Gastroesophageal sphincter (tissue), 4 donors: ENCODE measurements around the gene BCCIP. TPM values are rescaled to one million over a fixed set of nuclear protein-coding genes. Genes with fewer than 3 reads are reported as not detected.

Experiments used
- ATAC-seq: fragments of 150-250 bp; one replicate; pipeline ENCODE4 v1.9.1; 2016; ENCODE audit warnings: mild to moderate bottlenecking, moderate library complexity
- H3K27ac ChIP-seq, 4 donors: fragments of 200-600 bp; sonication (generic) in 3 of 4; 1 replicate in 3 of 4; 2 replicates in 1 of 4; pipeline ENCODE4 v1.5.1; 2016 to 2019
- H3K27me3 ChIP-seq: fragments of 200-600 bp; sonication (generic); one replicate; pipeline ENCODE4 v1.5.1; 2019
- H3K36me3 ChIP-seq, 2 donors: fragments of 200-600 bp; sonication (generic); one replicate each; pipeline ENCODE4 v1.5.1; 2019; ENCODE audit warnings: control low read depth in 1 of 2
- H3K4me1 ChIP-seq, 3 donors: fragments of 200-600 bp; sonication (generic); 1 replicate in 2 of 3; 2 replicates in 1 of 3; pipeline ENCODE4 v1.5.1; 2016 to 2019; ENCODE audit warnings: control low read depth in 2 of 3
- H3K4me3 ChIP-seq, 2 donors: fragments of 200-600 bp; sonication (generic); one replicate each; pipeline ENCODE4 v1.5.1; 2019; ENCODE audit warnings: mild to moderate bottlenecking in 1 of 2, moderate library complexity in 1 of 2
- H3K9me3 ChIP-seq, 3 donors: fragments of 200-600 bp; sonication (generic); one replicate each; pipeline ENCODE4 v1.5.1; 2017 to 2019; ENCODE audit warnings: control low read depth in 2 of 3
- EP300 ChIP-seq: sonication (generic); formaldehyde crosslinking; IDR thresholded peaks from one replicate; pipeline ENCODE4 v1.6.1; 2017; ENCODE audit warnings: antibody characterized with exemption, mild to moderate bottlenecking
- POLR2A ChIP-seq, 2 donors: fragments of 450-650 bp; IDR thresholded peaks; one replicate each; pipeline ENCODE4 v1.6.1; 2017; ENCODE audit warnings: antibody characterized with exemption in 2 of 2, mild to moderate bottlenecking in 2 of 2, moderate library complexity in 1 of 2
- POLR2AphosphoS5 ChIP-seq: sonication (generic); formaldehyde crosslinking; IDR thresholded peaks from one replicate; pipeline ENCODE4 v1.6.1; 2017; ENCODE audit warnings: antibody characterized with exemption
- WGBS, 2 donors: methylation state at CpG; one replicate each; pipeline ENCODE4 v1.1.5; 2018; ENCODE audit warnings: low coverage in 1 of 2; 5-methylcytosine and 5-hydroxymethylcytosine counted together
- total RNA-seq, 4 donors: library from RNA; depleted of rRNA; stranded (reverse); fragments of >200 nt; gene quantifications; one replicate each; pipeline ENCODE4 v1.1.0, GENCODE V29; 2016
- TF ChIP-seq, protein P1 (sequence below), 4 experiments: fragments of 200-600 bp in 2 of 4; fragments of 450-650 bp in 2 of 4; sonication (generic) in 1 of 4; IDR thresholded peaks; one replicate each; pipeline ENCODE4 v1.5.1; 2017 to 2019; ENCODE audit warnings: antibody characterized with exemption in 4 of 4, mild to moderate bottlenecking in 2 of 4, moderate library complexity in 2 of 4

The BCCIP gene
- 10 to 100 TPM; 38.6 to 59.2 (median 50.3) TPM for total RNA-seq

- 0 to 1% methylated on average over 18 to 23 of the region's 74 CpGs for WGBS, 2 donors
- H3K27ac ChIP-seq = peak within 1 kb of the TSS; percentile 48 to 91 (median 86)
- ATAC-seq = peak; percentile 96
- H3K4me1 ChIP-seq = peaks cover 0 to 48% (median 25%) of the 10 kb centered on the region in 3 donors
- no peaks in the 10 kb centered on the region for H3K9me3 ChIP-seq
- H3K4me3 ChIP-seq = peak within 1 kb of the TSS; percentile 68 to 75
- TF ChIP-seq EP300 = no peak
- TF ChIP-seq POLR2A (IDR thresholded peaks at IDR 0.05) = peak; percentile 42 to 58
- peak; percentile 73 for TF ChIP-seq POLR2AphosphoS5
- TF ChIP-seq, protein P1, sequence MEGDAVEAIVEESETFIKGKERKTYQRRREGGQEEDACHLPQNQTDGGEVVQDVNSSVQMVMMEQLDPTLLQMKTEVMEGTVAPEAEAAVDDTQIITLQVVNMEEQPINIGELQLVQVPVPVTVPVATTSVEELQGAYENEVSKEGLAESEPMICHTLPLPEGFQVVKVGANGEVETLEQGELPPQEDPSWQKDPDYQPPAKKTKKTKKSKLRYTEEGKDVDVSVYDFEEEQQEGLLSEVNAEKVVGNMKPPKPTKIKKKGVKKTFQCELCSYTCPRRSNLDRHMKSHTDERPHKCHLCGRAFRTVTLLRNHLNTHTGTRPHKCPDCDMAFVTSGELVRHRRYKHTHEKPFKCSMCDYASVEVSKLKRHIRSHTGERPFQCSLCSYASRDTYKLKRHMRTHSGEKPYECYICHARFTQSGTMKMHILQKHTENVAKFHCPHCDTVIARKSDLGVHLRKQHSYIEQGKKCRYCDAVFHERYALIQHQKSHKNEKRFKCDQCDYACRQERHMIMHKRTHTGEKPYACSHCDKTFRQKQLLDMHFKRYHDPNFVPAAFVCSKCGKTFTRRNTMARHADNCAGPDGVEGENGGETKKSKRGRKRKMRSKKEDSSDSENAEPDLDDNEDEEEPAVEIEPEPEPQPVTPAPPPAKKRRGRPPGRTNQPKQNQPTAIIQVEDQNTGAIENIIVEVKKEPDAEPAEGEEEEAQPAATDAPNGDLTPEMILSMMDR (IDR thresholded peaks at IDR 0.05) = peak in 1 of 4 experiments; percentile 45
- H3K27me3 ChIP-seq = no peaks in the 10 kb centered on the region
- H3K36me3 ChIP-seq = peaks cover 0 to 21% of the 10 kb centered on the region in 2 donors
These were observed at the start of gene BCCIP, which contains the start of gene UROS for GRCh38 chr10:125822878-125823662. TSS of gene BCCIP (plus strand) at chr10:125823546. CDS start at chr10:125823558, 12 bp downstream. TSS of gene UROS (minus strand) at chr10:125823258. CDS start at chr10:125816499, 6,759 bp downstream.

GRCh38 chr10:125773687-125774543, 49.4 kb upstream of the BCCIP start:
- no peak for ATAC-seq
- H3K27me3 ChIP-seq = no peaks in the 10 kb centered on the region
- no peaks in the 10 kb centered on the region for H3K36me3 ChIP-seq
- H3K4me1 ChIP-seq = peaks cover 0 to 6% (median 5%) of the 10 kb centered on the region in 3 donors
- TF ChIP-seq, protein P1 (IDR thresholded peaks at IDR 0.05) = no peak
- TF ChIP-seq POLR2A (IDR thresholded peaks at IDR 0.05) (no peak), POLR2AphosphoS5 (no peak), EP300 (no peak)
- no peak overlapping the region for H3K27ac ChIP-seq
- H3K4me3 ChIP-seq = peak overlapping the region in 1 of 2 donors; percentile 41
- no CpG with 5 or more reads among the region's 75 CpGs for WGBS, 2 donors
- H3K9me3 ChIP-seq = no peaks in the 10 kb centered on the region

GRCh38 chr10:125774581-125775191, 48.7 kb upstream of the BCCIP start:
- no peak for TF ChIP-seq POLR2A (IDR thresholded peaks at IDR 0.05)
- TF ChIP-seq, protein P1 (IDR thresholded peaks at IDR 0.05) = no peak
- TF ChIP-seq EP300 = no peak
- TF ChIP-seq POLR2AphosphoS5 = no peak
- Histone ChIP-seq H3K27me3 (no peaks in the 10 kb centered on the region), H3K9me3 (no peaks in the 10 kb centered on the region), H3K27ac (no peak overlapping the region), H3K4me3 (no peak overlapping the region), H3K4me1 (no peaks in the 10 kb centered on the region), H3K36me3 (no peaks in the 10 kb centered on the region)
- ATAC-seq = no peak
- 85 to 90% methylated on average over 2 to 22 of the region's 32 CpGs for WGBS, 2 donors

DNA sequence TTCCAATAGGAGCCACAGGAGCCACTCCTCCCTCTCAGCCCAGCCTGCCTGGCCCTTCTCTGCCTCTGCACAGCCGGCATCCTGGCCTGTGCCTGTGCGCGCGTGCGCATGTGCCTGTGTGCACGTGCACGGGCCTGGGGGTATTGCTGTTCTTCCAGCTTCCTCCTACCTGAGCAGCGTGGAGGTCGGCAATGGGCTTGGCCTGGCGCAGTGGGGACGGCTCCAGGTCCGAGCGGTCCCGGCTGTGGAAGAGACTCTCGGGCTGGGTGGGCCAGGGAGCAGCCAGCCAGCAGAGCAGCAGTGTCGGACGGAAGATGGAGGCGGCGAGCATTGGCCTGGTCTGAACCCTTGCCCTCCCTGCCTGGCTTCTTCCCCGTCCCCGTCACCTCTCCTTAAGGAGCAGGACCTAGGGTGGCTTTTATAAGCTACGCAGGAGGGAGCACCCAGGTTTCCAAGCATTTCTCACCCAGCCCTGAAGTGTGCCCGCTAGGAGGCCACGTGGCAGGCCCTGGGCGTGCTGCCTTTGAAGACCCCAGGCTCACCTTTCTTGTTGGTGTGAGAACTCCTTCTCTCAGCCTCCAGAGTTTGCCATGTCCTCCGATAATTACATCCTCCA, 47.7 kb upstream of the BCCIP start, which contains the start of gene MMP21:
Gene MMP21 (minus strand): TSS at position 331 of the 616 bp plus-strand sequence. CDS start 0 bp downstream, at position 331.
- no peaks in the 10 kb centered on the region for H3K27me3 ChIP-seq
- 90 to 100% methylated on average over 2 to 11 of the region's 26 CpGs for WGBS, 2 donors
- no peak for ATAC-seq

More for the DNA sequence above, 47.7 kb upstream of the BCCIP start, which contains the start of gene MMP21:
- no peaks in the 10 kb centered on the region for H3K4me1 ChIP-seq
- H3K36me3 ChIP-seq = no peaks in the 10 kb centered on the region
- H3K4me3 ChIP-seq = no peak within 1 kb of the TSS
- TF ChIP-seq POLR2AphosphoS5 = no peak
- H3K9me3 ChIP-seq = no peaks in the 10 kb centered on the region
- no peak within 1 kb of the TSS for H3K27ac ChIP-seq
